Measurements from ENCODE around the gene ARPC5. TPM values are rescaled to one million over a fixed set of nuclear protein-coding genes. Genes with fewer than 3 reads are reported as not detected.

ARPC5 gene
- total and polyA plus RNA-seq, 10 of the 15 experiments (the other 5 are each of a cell fraction or from before 2014, with no cell fraction given) = 238 to 784 (median 309) TPM

- Histone ChIP-seq H4K20me1 (ENCODE audit: control insufficient read depth, insufficient read depth) (no peaks in the 10 kb centered on the region), H3K4me1 (ENCODE audit: control insufficient read depth, insufficient read depth, low read length) (peaks cover 44% of the 10 kb centered on the region), H3K9ac (ENCODE audit: control insufficient read depth, insufficient read depth, low read length) (no peak overlapping the region), H3K79me2 (ENCODE audit: control insufficient read depth, insufficient read depth, low read length) (no peaks in the 10 kb centered on the region), H3K4me2 (ENCODE audit: control insufficient read depth, insufficient read depth) (no peak overlapping the region), H3K9me3 (replicated peaks; ENCODE audit: control insufficient read depth, insufficient read depth, low read length) (no peaks in the 10 kb centered on the region; the same call in 1 of the 3 replicates), H2AFZ (ENCODE audit: control insufficient read depth, low read depth, low read length) (no peak overlapping the region), H3K4me3 (no peak overlapping the region), H3K36me3 (ENCODE audit: control insufficient read depth in 2 of 2, insufficient read depth in 2 of 2, low read length in 1 of 2) (no peaks in the 10 kb centered on the region), H3K27me3 (replicated peaks in 1 of 2; ENCODE audit: control insufficient read depth in 2 of 2, insufficient read depth in 2 of 2, low read length in 1 of 2) (no peaks in the 10 kb centered on the region), H3K27ac (ENCODE audit: control insufficient read depth, insufficient read depth) (no peak overlapping the region)
- intact Hi-C loops (cut with micrococcal nuclease; ENCODE audit: unreplicated experiment) = no loop called here
- ATAC-seq = no peak
- POLR2A ChIA-PET = interaction anchor here (12.1 kb wide), 1 partner anchor 10 kb away, joined by 199 read pairs; no protein-coding TSS in a partner anchor
- no peak for FAIRE-seq
- 79% methylated on average over 5 of the region's 5 CpGs for WGBS (ENCODE audit: insufficient coverage, insufficient replicate concordance, low lambda C conversion rate, missing lambda C conversion rate)
- RAD21 ChIA-PET (ENCODE audit: unreplicated experiment) = no interaction called here
- in situ Hi-C loops (cut with MboI) = no loop called here
- CTCF ChIA-PET = interaction anchor here (1.6 kb wide), 1 partner anchor 10 kb away, joined by 8 read pairs; no protein-coding TSS in a partner anchor
- no peak for DNase-seq (ENCODE audit: low read depth, low spot score)
- no TSS peak for BruUV-seq (replicated peaks)
- SMC1A ChIA-PET (ENCODE audit: uncharacterized antibody, unreplicated experiment) = interaction anchor here (1.2 kb wide), 1 partner anchor 34 kb away, joined by 3 read pairs; no protein-coding TSS in a partner anchor
- TF ChIP-seq ETV6 (conservative IDR thresholded peaks at IDR 0.05 in 1 of 2, IDR thresholded peaks at IDR 0.05 in 1 of 2; ENCODE audit: borderline replicate concordance in 1 of 2, low read depth in 1 of 2) = no peak
- TF ChIP-seq BRCA1 (IDR thresholded peaks at IDR 0.05; ENCODE audit: low read depth, low read length) = no peak
- no peak for TF ChIP-seq ZSCAN29 (IDR thresholded peaks at IDR 0.05)
These were observed 39.1 kb downstream of the ARPC5 start for GRCh38 chr1:183596500-183596899.

- H3K36me3 ChIP-seq (ENCODE audit: control insufficient read depth in 2 of 2, insufficient read depth in 2 of 2, low read length in 1 of 2) = no peaks in the 10 kb centered on the region
- H3K79me2 ChIP-seq (ENCODE audit: control insufficient read depth, insufficient read depth, low read length) = no peaks in the 10 kb centered on the region
- no peaks in the 10 kb centered on the region for H3K27me3 ChIP-seq (replicated peaks in 1 of 2; ENCODE audit: control insufficient read depth in 2 of 2, insufficient read depth in 2 of 2, low read length in 1 of 2)
- POLR2A ChIA-PET = interaction anchor here (1.0 to 12.1 kb wide), 2 partner anchors 8 to 10 kb away, joined by 3 to 199 read pairs; no protein-coding TSS in a partner anchor
- H3K4me1 ChIP-seq (ENCODE audit: control insufficient read depth, insufficient read depth, low read length) = peaks cover 53% of the 10 kb centered on the region
- RAD21 ChIA-PET (ENCODE audit: unreplicated experiment) = interaction anchor here (1.3 to 4.1 kb wide), 2 partner anchors 9 to 12 kb away, joined by 3 to 24 read pairs; no protein-coding TSS in a partner anchor
- WGBS (ENCODE audit: insufficient coverage, insufficient replicate concordance, low lambda C conversion rate, missing lambda C conversion rate) = 97% methylated on average over 2 of the region's 2 CpGs
- BruUV-seq (replicated peaks) = no TSS peak
- H2AFZ ChIP-seq (ENCODE audit: control insufficient read depth, low read depth, low read length) = no peak overlapping the region
- no peak overlapping the region for H3K4me2 ChIP-seq (ENCODE audit: control insufficient read depth, insufficient read depth)
- in situ Hi-C loops (cut with MboI) = no loop called here
- H3K27ac ChIP-seq (ENCODE audit: control insufficient read depth, insufficient read depth) = no peak overlapping the region
- CTCF ChIA-PET = no interaction called here
- H3K9me3 ChIP-seq (replicated peaks; ENCODE audit: control insufficient read depth, insufficient read depth, low read length) = no peaks in the 10 kb centered on the region; the same call in 1 of the 3 replicates
- no peaks in the 10 kb centered on the region for H4K20me1 ChIP-seq (ENCODE audit: control insufficient read depth, insufficient read depth)
- SMC1A ChIA-PET (ENCODE audit: uncharacterized antibody, unreplicated experiment) = interaction anchor here (11.7 kb wide), 1 partner anchor 10 kb away, joined by 363 read pairs; no protein-coding TSS in a partner anchor
- intact Hi-C loops (cut with micrococcal nuclease; ENCODE audit: unreplicated experiment) = no loop called here
- ATAC-seq (no peak), FAIRE-seq (no peak), DNase-seq (ENCODE audit: low read depth, low spot score) (no peak)
- H3K9ac ChIP-seq (ENCODE audit: control insufficient read depth, insufficient read depth, low read length) = no peak overlapping the region
- H3K4me3 ChIP-seq = no peak overlapping the region
- TF ChIP-seq HSF1 (IDR thresholded peaks at IDR 0.05; ENCODE audit: low read depth, low read length) = no peak
- TF ChIP-seq POLR2AphosphoS2 (IDR thresholded peaks at IDR 0.05; ENCODE audit: low read depth, low read length) = no peak
- no peak for TF ChIP-seq ZNF217 (IDR thresholded peaks at IDR 0.05)
- TF ChIP-seq, protein P1, sequence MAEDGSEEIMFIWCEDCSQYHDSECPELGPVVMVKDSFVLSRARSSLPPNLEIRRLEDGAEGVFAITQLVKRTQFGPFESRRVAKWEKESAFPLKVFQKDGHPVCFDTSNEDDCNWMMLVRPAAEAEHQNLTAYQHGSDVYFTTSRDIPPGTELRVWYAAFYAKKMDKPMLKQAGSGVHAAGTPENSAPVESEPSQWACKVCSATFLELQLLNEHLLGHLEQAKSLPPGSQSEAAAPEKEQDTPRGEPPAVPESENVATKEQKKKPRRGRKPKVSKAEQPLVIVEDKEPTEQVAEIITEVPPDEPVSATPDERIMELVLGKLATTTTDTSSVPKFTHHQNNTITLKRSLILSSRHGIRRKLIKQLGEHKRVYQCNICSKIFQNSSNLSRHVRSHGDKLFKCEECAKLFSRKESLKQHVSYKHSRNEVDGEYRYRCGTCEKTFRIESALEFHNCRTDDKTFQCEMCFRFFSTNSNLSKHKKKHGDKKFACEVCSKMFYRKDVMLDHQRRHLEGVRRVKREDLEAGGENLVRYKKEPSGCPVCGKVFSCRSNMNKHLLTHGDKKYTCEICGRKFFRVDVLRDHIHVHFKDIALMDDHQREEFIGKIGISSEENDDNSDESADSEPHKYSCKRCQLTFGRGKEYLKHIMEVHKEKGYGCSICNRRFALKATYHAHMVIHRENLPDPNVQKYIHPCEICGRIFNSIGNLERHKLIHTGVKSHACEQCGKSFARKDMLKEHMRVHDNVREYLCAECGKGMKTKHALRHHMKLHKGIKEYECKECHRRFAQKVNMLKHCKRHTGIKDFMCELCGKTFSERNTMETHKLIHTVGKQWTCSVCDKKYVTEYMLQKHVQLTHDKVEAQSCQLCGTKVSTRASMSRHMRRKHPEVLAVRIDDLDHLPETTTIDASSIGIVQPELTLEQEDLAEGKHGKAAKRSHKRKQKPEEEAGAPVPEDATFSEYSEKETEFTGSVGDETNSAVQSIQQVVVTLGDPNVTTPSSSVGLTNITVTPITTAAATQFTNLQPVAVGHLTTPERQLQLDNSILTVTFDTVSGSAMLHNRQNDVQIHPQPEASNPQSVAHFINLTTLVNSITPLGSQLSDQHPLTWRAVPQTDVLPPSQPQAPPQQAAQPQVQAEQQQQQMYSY (CRISPR knock-in tag; IDR thresholded peaks at IDR 0.05) = no peak
- TF ChIP-seq POU2F2 (IDR thresholded peaks at IDR 0.05; ENCODE audit: borderline replicate concordance, low read depth, low read length) = no peak
- no peak for TF ChIP-seq RAD51 (IDR thresholded peaks at IDR 0.05)
- no peak for TF ChIP-seq IKZF1 (conservative IDR thresholded peaks at IDR 0.05)
- TF ChIP-seq NRF1 (conservative IDR thresholded peaks at IDR 0.05; ENCODE audit: low read depth, low read length) = no peak
These were observed 40.0 kb downstream of the ARPC5 start for GRCh38 chr1:183595537-183595936.

Measured in GM12878 (cell line).